IMR-90 (cell line): ENCODE results near the gene SNRNP70. TPM values are rescaled to one million over a fixed set of nuclear protein-coding genes. Genes with fewer than 3 reads are reported as not detected.

Source experiments
- ATAC-seq: fragments of 200-7000 bp; cut with Tn5 transposase; 2 replicates; pipeline ENCODE4 v1.9.1; 2020; ENCODE audit warnings: low read depth, mild to moderate bottlenecking, moderate library complexity
- BruUV-seq: library from RNA; stranded (reverse); fragments of 400-500 nt; replicated peaks from 2 replicates; lab custom pipeline; 2021; lab: Mats Ljungman, UMichigan
- CTCF ChIA-PET: fragments of 300-600 bp; formaldehyde crosslinking; extraction: SDS; loops from one replicate; lab custom pipeline; 2021; ENCODE audit warnings: antibody characterized with exemption; lab: Yijun Ruan, JAX
- POLR2A ChIA-PET: fragments of 300-600 bp; sonication (Branson Sonifier 250); formaldehyde crosslinking; loops from one replicate; lab custom pipeline; 2022; ENCODE audit warnings: antibody characterized with exemption; ENCODE audit not compliant: unreplicated experiment; lab: Charles Lee
- DNase-seq: peaks from one replicate; pipeline ENCODE4 v3.0.0; 2013
- H2AFZ ChIP-seq: replicated peaks from 2 replicates; pipeline ENCODE3; 2013; ENCODE audit warnings: low read length, mild to moderate bottlenecking; ENCODE audit not compliant: poor library complexity
- H2AK5ac ChIP-seq: 2 replicates; pipeline ENCODE4 v1.6.1; 2013; ENCODE audit warnings: low read depth, low read length, inconsistent platforms
- H2AK9ac ChIP-seq: replicated peaks from 2 replicates; pipeline ENCODE3; 2013; ENCODE audit warnings: mild to moderate bottlenecking, low read depth, low read length, moderate library complexity; ENCODE audit not compliant: poor library complexity
- H2BK120ac ChIP-seq: 2 replicates; pipeline ENCODE4 v1.6.1; 2013; ENCODE audit warnings: low read depth, low read length, inconsistent platforms
- H2BK15ac ChIP-seq: 3 replicates; pipeline ENCODE4 v1.6.1; 2013; ENCODE audit warnings: low read depth, low read length, inconsistent platforms
- H2BK20ac ChIP-seq: 2 replicates; pipeline ENCODE4 v1.6.1; 2013; ENCODE audit warnings: low read depth, mild to moderate bottlenecking, inconsistent platforms, low read length, moderate library complexity
- H2BK5ac ChIP-seq: 2 replicates; pipeline ENCODE4 v1.6.1; 2013; ENCODE audit warnings: mild to moderate bottlenecking, low read depth, low read length, inconsistent platforms; ENCODE audit not compliant: poor library complexity, severe bottlenecking
- H3K14ac ChIP-seq: replicated peaks from 2 replicates; pipeline ENCODE4 v1.6.1; 2013; ENCODE audit warnings: low read depth, low read length, inconsistent platforms
- H3K18ac ChIP-seq: 2 replicates; pipeline ENCODE4 v1.6.1; 2013; ENCODE audit warnings: low read depth, low read length, control low read depth
- H3K23ac ChIP-seq: 2 replicates; pipeline ENCODE4 v1.6.1; 2013; ENCODE audit warnings: low read depth, low read length, inconsistent platforms
- H3K27ac ChIP-seq: 2 replicates; pipeline ENCODE4 v1.5.1; 2013; ENCODE audit warnings: mild to moderate bottlenecking, control low read depth, low read length; ENCODE audit not compliant: insufficient read depth
- H3K27me3 ChIP-seq: 2 replicates; pipeline ENCODE4 v1.6.1; 2013; ENCODE audit warnings: low read length; ENCODE audit not compliant: control insufficient read depth, insufficient read depth
- H3K36me3 ChIP-seq: 2 replicates; pipeline ENCODE4 v1.6.1; 2013; ENCODE audit warnings: low read length, mixed read lengths; ENCODE audit not compliant: control insufficient read depth, insufficient read depth
- H3K4ac ChIP-seq: 2 replicates; pipeline ENCODE4 v1.6.1; 2013; ENCODE audit warnings: low read depth, low read length, inconsistent platforms
- H3K4me1 ChIP-seq: 2 replicates; pipeline ENCODE4 v1.6.1; 2013; ENCODE audit warnings: low read length, mixed read lengths; ENCODE audit not compliant: control insufficient read depth, insufficient read depth
- H3K4me2 ChIP-seq: 2 replicates; pipeline ENCODE4 v1.6.1; 2013; ENCODE audit warnings: low read depth, mild to moderate bottlenecking, control low read depth, low read length, moderate library complexity
- H3K4me3 ChIP-seq: 2 replicates; pipeline ENCODE4 v1.5.1; 2013; ENCODE audit warnings: low read depth, mild to moderate bottlenecking, control low read depth, low read length, moderate library complexity; ENCODE audit not compliant: insufficient read depth
- H3K56ac ChIP-seq: 2 replicates; pipeline ENCODE4 v1.6.1; 2013; ENCODE audit warnings: low read length, inconsistent platforms; ENCODE audit not compliant: insufficient read depth; ENCODE audit errors: extremely low read depth
- H3K79me1 ChIP-seq, 2 experiments: 2 replicates each; pipeline ENCODE4 v1.6.1; 2013; ENCODE audit warnings: low read length in 2 of 2, inconsistent platforms in 1 of 2, low read depth in 1 of 2
- H3K9ac ChIP-seq: 2 replicates; pipeline ENCODE4 v1.6.1; 2013; ENCODE audit warnings: low read depth, low read length, control low read depth
- H3K9me1 ChIP-seq: 2 replicates; pipeline ENCODE4 v1.6.1; 2013; ENCODE audit warnings: low read length, inconsistent platforms; ENCODE audit not compliant: insufficient read depth
- H3K9me3 ChIP-seq: 2 replicates; pipeline ENCODE4 v1.6.1; 2013; ENCODE audit warnings: low read length; ENCODE audit not compliant: control insufficient read depth, insufficient read depth
- H4K20me1 ChIP-seq: 2 replicates; pipeline ENCODE4 v1.6.1; 2013; ENCODE audit warnings: low read length, inconsistent platforms; ENCODE audit not compliant: insufficient read depth
- H4K5ac ChIP-seq: 2 replicates; pipeline ENCODE4 v1.6.1; 2013; ENCODE audit warnings: mild to moderate bottlenecking, low read depth, low read length, control low read depth
- H4K8ac ChIP-seq, 2 experiments: 2 replicates each; pipeline ENCODE4 v1.6.1; 2013; ENCODE audit warnings: low read depth in 2 of 2, low read length in 2 of 2, control low read depth in 1 of 2, inconsistent platforms in 1 of 2
- H4K91ac ChIP-seq: 2 replicates; pipeline ENCODE4 v1.6.1; 2013; ENCODE audit warnings: low read depth, low read length, inconsistent platforms; ENCODE audit not compliant: insufficient read depth
- BHLHE40 ChIP-seq: fragments of 150-350 bp; IDR thresholded peaks from 2 replicates; pipeline ENCODE4 v1.6.1; 2016; ENCODE audit warnings: mild to moderate bottlenecking, low read depth, low read length
- CEBPB ChIP-seq: IDR thresholded peaks from 2 replicates; pipeline ENCODE4 v1.6.1; 2012; ENCODE audit warnings: low read depth, low read length, improper control_type of control experiment
- CHD1 ChIP-seq: IDR thresholded peaks from 2 replicates; pipeline ENCODE4 v1.6.1; 2012; ENCODE audit warnings: low read depth, low read length, improper control_type of control experiment
- FOS ChIP-seq: fragments of 150-350 bp; IDR thresholded peaks from 2 replicates; pipeline ENCODE4 v1.6.1; 2016; ENCODE audit warnings: low read depth, low read length
- MAFK ChIP-seq: IDR thresholded peaks from 2 replicates; pipeline ENCODE4 v1.6.1; 2012; ENCODE audit warnings: low read depth, low read length, improper control_type of control experiment
- MAZ ChIP-seq: IDR thresholded peaks from 2 replicates; pipeline ENCODE4 v1.6.1; 2012; ENCODE audit warnings: low read depth, mild to moderate bottlenecking, low read length, improper control_type of control experiment, moderate library complexity, borderline replicate concordance
- MXI1 ChIP-seq: IDR thresholded peaks from 2 replicates; pipeline ENCODE4 v1.6.1; 2012; ENCODE audit warnings: low read depth, mild to moderate bottlenecking, low read length, moderate library complexity, borderline replicate concordance
- NFE2L2 ChIP-seq: fragments of 150-350 bp; IDR thresholded peaks from 2 replicates; pipeline ENCODE4 v1.6.1; 2016; ENCODE audit warnings: low read depth, mild to moderate bottlenecking, low read length
- POLR2A ChIP-seq: IDR thresholded peaks from 2 replicates; pipeline ENCODE4 v1.6.1; 2012; ENCODE audit warnings: mild to moderate bottlenecking, low read depth, low read length
- RAD21 ChIP-seq: IDR thresholded peaks from 2 replicates; pipeline ENCODE4 v1.6.1; 2012; ENCODE audit warnings: low read length, improper control_type of control experiment
- RCOR1 ChIP-seq: IDR thresholded peaks from 2 replicates; pipeline ENCODE4 v1.6.1; 2012; ENCODE audit warnings: mild to moderate bottlenecking, low read length, improper control_type of control experiment; ENCODE audit not compliant: insufficient replicate concordance
- RFX5 ChIP-seq: IDR thresholded peaks from 2 replicates; pipeline ENCODE4 v1.8.0; 2012; ENCODE audit warnings: low read depth, mild to moderate bottlenecking, low read length, moderate library complexity
- SMC3 ChIP-seq: fragments of 150-350 bp; IDR thresholded peaks from 2 replicates; pipeline ENCODE4 v1.6.1; 2016; ENCODE audit warnings: low read depth, mild to moderate bottlenecking, antibody characterized with exemption, low read length, moderate library complexity
- WGBS, 2 experiments: methylation state at CpG; one replicate each; pipeline versions ENCODE4 v1.1.5 to v1.1.7; 2013; ENCODE audit warnings: missing lambda C conversion rate in 2 of 2; ENCODE audit not compliant: insufficient read length in 1 of 2; ENCODE audit errors: extremely low coverage in 2 of 2; 5-methylcytosine and 5-hydroxymethylcytosine counted together
- dilution Hi-C: fragments of 300-500 bp; cut with HindIII; formaldehyde crosslinking; loops from one replicate; pipeline ENCODE4 v1.14.3; 2018; ENCODE audit warnings: low sequenced_read_pairs; ENCODE audit not compliant: unreplicated experiment
- in situ Hi-C: fragments of 300-500 bp; cut with MboI; formaldehyde crosslinking; loops from 3 replicates; pipeline ENCODE4 v1.14.3; 2019; ENCODE audit warnings: low sequenced_read_pairs, inconsistent platforms, mixed read lengths
- intact Hi-C: fragments of 100-400 bp; cut with micrococcal nuclease; formaldehyde crosslinking; loops from 2 replicates; pipeline ENCODE4 v1.10.0; 2022
- polyA plus RNA-seq, 3 experiments: library from polyadenylated mRNA; depleted of rRNA; stranded (reverse); fragments of >200 nt; gene quantifications; 2 replicates each; pipeline ENCODE4 v1.2.3, GENCODE V29; 2012; ENCODE audit warnings: low replicate concordance in 1 of 3
- total RNA-seq: library from RNA; depleted of rRNA; stranded (reverse); fragments of >200 nt; gene quantifications from 2 replicates; pipeline ENCODE4 v1.2.3, GENCODE V29; 2012
- TF ChIP-seq, protein P1 (sequence below): fragments of 150-350 bp; IDR thresholded peaks from 2 replicates; pipeline ENCODE4 v1.6.1; 2016; ENCODE audit warnings: low read depth, mild to moderate bottlenecking, low read length, moderate library complexity, borderline replicate concordance
- TF ChIP-seq, protein P2 (sequence below): fragments of 150-350 bp; IDR thresholded peaks from 2 replicates; pipeline ENCODE4 v1.6.1; 2017; ENCODE audit warnings: mild to moderate bottlenecking, antibody characterized with exemption, low read length, low read depth

The SNRNP70 gene
- total and polyA plus RNA-seq, 2 of the 4 experiments (the other 2 are of a cell fraction), result 72.8 to 200 TPM

DNA sequence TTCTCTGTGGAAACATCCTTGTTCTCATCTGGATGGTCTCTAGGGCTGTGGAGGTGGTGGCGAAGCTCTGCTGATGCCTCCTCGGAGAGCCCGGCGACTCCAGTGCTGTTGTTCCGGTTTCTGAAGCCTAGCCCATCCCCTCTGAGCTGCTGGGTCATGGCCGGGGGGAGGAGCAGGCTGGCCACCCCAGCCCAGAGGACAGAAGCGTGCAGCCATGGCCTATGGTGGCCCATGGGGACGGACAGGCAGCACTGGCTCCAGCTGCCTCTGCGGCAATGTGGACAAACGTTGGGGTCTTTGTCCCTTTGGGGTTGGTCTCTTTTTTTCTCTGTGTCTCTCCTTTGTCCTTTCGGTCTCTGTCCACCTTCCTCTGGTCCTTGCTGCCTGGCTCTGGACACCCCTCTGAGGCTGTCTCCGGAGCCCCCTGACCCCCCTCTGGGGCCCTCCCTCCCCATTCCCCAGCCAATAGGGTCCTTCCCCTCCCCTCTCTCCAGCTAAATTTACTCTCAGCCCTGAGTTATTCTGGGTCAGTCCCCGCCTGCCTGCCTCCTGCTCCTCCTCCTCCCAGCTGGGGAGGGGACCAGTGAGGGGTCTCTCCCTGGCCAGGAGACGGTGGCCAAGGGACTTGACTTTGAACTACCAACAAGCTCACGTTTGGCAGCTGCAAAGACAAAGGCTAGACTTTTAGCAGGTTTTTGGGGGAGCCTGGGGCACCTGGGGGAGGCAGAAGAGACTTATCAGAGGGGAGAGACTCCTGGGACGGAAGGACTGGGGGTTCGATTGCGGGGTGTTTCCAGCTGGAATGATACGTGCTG lies 70.0 kb downstream of the SNRNP70 start, which contains the start of gene HRC:
TSS of gene HRC (minus strand) at position 392 of the 815 bp plus-strand sequence. CDS start at position 233, 159 bp downstream.
- Histone ChIP-seq H3K23ac (no peak within 1 kb of the TSS), H4K8ac (no peak within 1 kb of the TSS), H3K9me3 (no peaks in the 10 kb centered on the region), H3K4me3 (no peak within 1 kb of the TSS), H3K56ac (no peak within 1 kb of the TSS), H3K9me1 (peaks cover 5% of the 10 kb centered on the region; the same call in 1 of the 2 replicates), H2BK120ac (no peak within 1 kb of the TSS), H2BK15ac (no peak within 1 kb of the TSS), H2AFZ (no peak within 1 kb of the TSS), H3K14ac (no peak within 1 kb of the TSS), H3K18ac (no peak within 1 kb of the TSS), H3K36me3 (no peaks in the 10 kb centered on the region), H3K9ac (no peak within 1 kb of the TSS), H3K4me2 (no peak within 1 kb of the TSS), H3K27me3 (peaks cover 8% of the 10 kb centered on the region; the same call in 1 of the 2 replicates), H4K5ac (no peak within 1 kb of the TSS), H2BK20ac (no peak within 1 kb of the TSS), H2BK5ac (no peak within 1 kb of the TSS), H4K20me1 (no peaks in the 10 kb centered on the region), H4K91ac (no peak within 1 kb of the TSS), H3K27ac (no peak within 1 kb of the TSS), H3K79me1 (peaks cover 8 to 21% of the 10 kb centered on the region in 2 experiments; a peak in 3 of 4 replicates), H2AK5ac (no peak within 1 kb of the TSS), H3K4me1 (peaks cover 2% of the 10 kb centered on the region; the same call in 1 of the 2 replicates), H2AK9ac (peak within 1 kb of the TSS; percentile 26), H3K4ac (no peak within 1 kb of the TSS)
- DNase-seq, result no peak
- POLR2A ChIA-PET, result no interaction called here
- CTCF ChIA-PET, result no interaction called here
- in situ Hi-C loops (no loop called here), intact Hi-C loops (no loop called here), dilution Hi-C loops (no loop called here)
- BruUV-seq, result no TSS peak
- WGBS, 2 experiments, result 47% methylated on average over 10 of the region's 19 CpGs; no CpG with 5 or more reads in 1 of the 2 experiments
- ATAC-seq, result no peak
- TF ChIP-seq RFX5 (no peak), NFE2L2 (no peak), SMC3 (no peak), FOS (no peak), POLR2A (no peak), RCOR1 (no peak), RAD21 (no peak), MAFK (no peak), MAZ (no peak), MXI1 (no peak), BHLHE40 (no peak), CEBPB (no peak), CHD1 (no peak)
- TF ChIP-seq, protein P1, sequence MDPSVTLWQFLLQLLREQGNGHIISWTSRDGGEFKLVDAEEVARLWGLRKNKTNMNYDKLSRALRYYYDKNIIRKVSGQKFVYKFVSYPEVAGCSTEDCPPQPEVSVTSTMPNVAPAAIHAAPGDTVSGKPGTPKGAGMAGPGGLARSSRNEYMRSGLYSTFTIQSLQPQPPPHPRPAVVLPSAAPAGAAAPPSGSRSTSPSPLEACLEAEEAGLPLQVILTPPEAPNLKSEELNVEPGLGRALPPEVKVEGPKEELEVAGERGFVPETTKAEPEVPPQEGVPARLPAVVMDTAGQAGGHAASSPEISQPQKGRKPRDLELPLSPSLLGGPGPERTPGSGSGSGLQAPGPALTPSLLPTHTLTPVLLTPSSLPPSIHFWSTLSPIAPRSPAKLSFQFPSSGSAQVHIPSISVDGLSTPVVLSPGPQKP, result no peak
- TF ChIP-seq, protein P2, sequence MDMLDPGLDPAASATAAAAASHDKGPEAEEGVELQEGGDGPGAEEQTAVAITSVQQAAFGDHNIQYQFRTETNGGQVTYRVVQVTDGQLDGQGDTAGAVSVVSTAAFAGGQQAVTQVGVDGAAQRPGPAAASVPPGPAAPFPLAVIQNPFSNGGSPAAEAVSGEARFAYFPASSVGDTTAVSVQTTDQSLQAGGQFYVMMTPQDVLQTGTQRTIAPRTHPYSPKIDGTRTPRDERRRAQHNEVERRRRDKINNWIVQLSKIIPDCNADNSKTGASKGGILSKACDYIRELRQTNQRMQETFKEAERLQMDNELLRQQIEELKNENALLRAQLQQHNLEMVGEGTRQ, result no peak
